DOHH2 (cell line): ENCODE data around the gene PRELID1.

Experiments used
- H3F3A ChIP-seq: fragments of 200-600 bp; sonication (generic), shearing (Covaris generic); 2 replicates; pipeline ENCODE4 v1.6.0; 2016; ENCODE audit warnings: antibody characterized with exemption, mild to moderate bottlenecking; ENCODE audit not compliant: control insufficient read depth, insufficient read depth
- H3K27ac ChIP-seq: fragments of 200-600 bp; sonication (generic); 2 replicates; pipeline ENCODE4 v1.5.1; 2014; ENCODE audit warnings: low read depth, mild to moderate bottlenecking, low read length, moderate library complexity
- H3K27me3 ChIP-seq: fragments of 200-600 bp; sonication (generic); 2 replicates; pipeline ENCODE4 v1.6.1; 2014; ENCODE audit warnings: mild to moderate bottlenecking, low read length, mixed read lengths; ENCODE audit not compliant: control insufficient read depth
- H3K36me3 ChIP-seq: fragments of 200-600 bp; sonication (generic); 2 replicates; pipeline ENCODE4 v1.6.1; 2014; ENCODE audit warnings: mild to moderate bottlenecking, low read length, moderate library complexity, mixed read lengths; ENCODE audit not compliant: control insufficient read depth
- H3K4me1 ChIP-seq: fragments of 200-600 bp; sonication (generic); 2 replicates; pipeline ENCODE4 v1.6.1; 2014; ENCODE audit warnings: mild to moderate bottlenecking, low read length, mixed read lengths; ENCODE audit not compliant: control insufficient read depth
- H3K4me2 ChIP-seq: fragments of 200-600 bp; sonication (generic); 2 replicates; pipeline ENCODE4 v1.6.0; 2014; ENCODE audit warnings: mild to moderate bottlenecking, low read length, moderate library complexity
- H3K4me3 ChIP-seq: fragments of 200-600 bp; sonication (generic); 2 replicates; pipeline ENCODE4 v1.5.1; 2014; ENCODE audit warnings: mild to moderate bottlenecking, low read length, mixed read lengths
- H3K79me2 ChIP-seq: fragments of 200-600 bp; sonication (generic); 2 replicates; pipeline ENCODE4 v1.6.1; 2014; ENCODE audit warnings: mild to moderate bottlenecking, low read length, mixed read lengths; ENCODE audit not compliant: control insufficient read depth
- H3K9me2 ChIP-seq: fragments of 200-600 bp; sonication (generic); replicated peaks from 2 replicates; pipeline ENCODE4 v1.6.1; 2014; ENCODE audit warnings: mild to moderate bottlenecking, low read length, mixed read lengths; ENCODE audit not compliant: control insufficient read depth
- H3K9me3 ChIP-seq: fragments of 200-600 bp; sonication (generic); 2 replicates; pipeline ENCODE4 v1.6.1; 2014; ENCODE audit warnings: antibody characterized with exemption, low read length, mixed read lengths; ENCODE audit not compliant: control insufficient read depth, insufficient read depth
- H4K20me1 ChIP-seq: fragments of 200-600 bp; sonication (generic); 2 replicates; pipeline ENCODE4 v1.6.0; 2014; ENCODE audit warnings: low read depth, mild to moderate bottlenecking, antibody characterized with exemption, low read length, moderate library complexity; ENCODE audit not compliant: control insufficient read depth, insufficient read depth
- EZH2phosphoT487 ChIP-seq: fragments of 200-600 bp; sonication (generic); IDR thresholded peaks from 2 replicates; pipeline ENCODE4 v1.6.1; 2017; ENCODE audit warnings: borderline replicate concordance, mild to moderate bottlenecking, antibody characterized with exemption, low read length, moderate library complexity, mixed read lengths
- TF ChIP-seq, protein P1 (sequence below): fragments of 200-600 bp; sonication (generic); IDR thresholded peaks from one replicate; pipeline ENCODE4 v1.5.1; 2014; ENCODE audit warnings: antibody characterized with exemption, mild to moderate bottlenecking, low read depth, low read length; ENCODE audit not compliant: poor library complexity, severe bottlenecking

Gene PRELID1

DNA sequence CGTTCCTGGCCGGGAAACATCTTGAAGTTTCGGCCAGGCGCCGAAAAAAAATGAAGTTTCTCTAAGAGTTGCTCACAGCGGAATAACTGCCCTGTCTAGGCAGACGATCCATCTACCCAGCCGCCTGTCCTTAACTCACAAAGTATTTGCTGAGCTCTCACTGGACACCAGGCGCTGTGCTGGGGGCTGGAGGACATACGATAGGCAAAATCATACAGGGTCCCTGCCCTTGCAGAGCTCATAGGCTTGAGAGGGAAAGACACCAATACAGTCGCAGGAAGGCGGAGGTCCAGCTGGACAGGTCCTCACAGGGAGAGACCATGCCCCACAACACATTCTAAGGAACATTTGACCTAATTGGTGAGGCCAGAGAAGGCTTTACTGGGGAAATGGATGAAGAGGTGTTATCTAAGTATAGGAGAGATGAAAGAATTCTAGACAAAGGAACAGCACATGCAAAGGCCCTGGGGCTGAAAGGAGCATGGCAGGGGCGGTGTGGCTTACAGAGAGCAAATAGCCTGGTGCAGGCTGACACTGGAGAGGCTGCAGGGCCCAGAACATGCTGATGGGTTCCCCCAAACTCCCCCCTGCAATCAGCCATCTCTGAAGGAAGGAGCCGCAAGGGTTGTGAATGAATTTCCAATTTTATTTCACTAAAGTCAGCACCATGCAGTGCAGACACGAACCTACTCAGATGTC, 10.1 kb downstream of the PRELID1 start:
- Histone ChIP-seq H3K4me3 (no peak overlapping the region), H3K4me1 (peaks cover 36% of the 10 kb centered on the region), H3K79me2 (peaks cover 27% of the 10 kb centered on the region), H3K4me2 (peak overlapping the region; percentile 94), H3K27me3 (no peaks in the 10 kb centered on the region), H3K9me3 (no peaks in the 10 kb centered on the region), H4K20me1 (peaks cover 13% of the 10 kb centered on the region), H3F3A (peaks cover 13% of the 10 kb centered on the region; the same call in 1 of the 2 replicates), H3K36me3 (peaks cover 29% of the 10 kb centered on the region), H3K9me2 (no peaks in the 10 kb centered on the region), H3K27ac (no peak overlapping the region)
- TF ChIP-seq, protein P1, sequence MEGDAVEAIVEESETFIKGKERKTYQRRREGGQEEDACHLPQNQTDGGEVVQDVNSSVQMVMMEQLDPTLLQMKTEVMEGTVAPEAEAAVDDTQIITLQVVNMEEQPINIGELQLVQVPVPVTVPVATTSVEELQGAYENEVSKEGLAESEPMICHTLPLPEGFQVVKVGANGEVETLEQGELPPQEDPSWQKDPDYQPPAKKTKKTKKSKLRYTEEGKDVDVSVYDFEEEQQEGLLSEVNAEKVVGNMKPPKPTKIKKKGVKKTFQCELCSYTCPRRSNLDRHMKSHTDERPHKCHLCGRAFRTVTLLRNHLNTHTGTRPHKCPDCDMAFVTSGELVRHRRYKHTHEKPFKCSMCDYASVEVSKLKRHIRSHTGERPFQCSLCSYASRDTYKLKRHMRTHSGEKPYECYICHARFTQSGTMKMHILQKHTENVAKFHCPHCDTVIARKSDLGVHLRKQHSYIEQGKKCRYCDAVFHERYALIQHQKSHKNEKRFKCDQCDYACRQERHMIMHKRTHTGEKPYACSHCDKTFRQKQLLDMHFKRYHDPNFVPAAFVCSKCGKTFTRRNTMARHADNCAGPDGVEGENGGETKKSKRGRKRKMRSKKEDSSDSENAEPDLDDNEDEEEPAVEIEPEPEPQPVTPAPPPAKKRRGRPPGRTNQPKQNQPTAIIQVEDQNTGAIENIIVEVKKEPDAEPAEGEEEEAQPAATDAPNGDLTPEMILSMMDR, result no peak
- TF ChIP-seq EZH2phosphoT487, result no peak

DNA sequence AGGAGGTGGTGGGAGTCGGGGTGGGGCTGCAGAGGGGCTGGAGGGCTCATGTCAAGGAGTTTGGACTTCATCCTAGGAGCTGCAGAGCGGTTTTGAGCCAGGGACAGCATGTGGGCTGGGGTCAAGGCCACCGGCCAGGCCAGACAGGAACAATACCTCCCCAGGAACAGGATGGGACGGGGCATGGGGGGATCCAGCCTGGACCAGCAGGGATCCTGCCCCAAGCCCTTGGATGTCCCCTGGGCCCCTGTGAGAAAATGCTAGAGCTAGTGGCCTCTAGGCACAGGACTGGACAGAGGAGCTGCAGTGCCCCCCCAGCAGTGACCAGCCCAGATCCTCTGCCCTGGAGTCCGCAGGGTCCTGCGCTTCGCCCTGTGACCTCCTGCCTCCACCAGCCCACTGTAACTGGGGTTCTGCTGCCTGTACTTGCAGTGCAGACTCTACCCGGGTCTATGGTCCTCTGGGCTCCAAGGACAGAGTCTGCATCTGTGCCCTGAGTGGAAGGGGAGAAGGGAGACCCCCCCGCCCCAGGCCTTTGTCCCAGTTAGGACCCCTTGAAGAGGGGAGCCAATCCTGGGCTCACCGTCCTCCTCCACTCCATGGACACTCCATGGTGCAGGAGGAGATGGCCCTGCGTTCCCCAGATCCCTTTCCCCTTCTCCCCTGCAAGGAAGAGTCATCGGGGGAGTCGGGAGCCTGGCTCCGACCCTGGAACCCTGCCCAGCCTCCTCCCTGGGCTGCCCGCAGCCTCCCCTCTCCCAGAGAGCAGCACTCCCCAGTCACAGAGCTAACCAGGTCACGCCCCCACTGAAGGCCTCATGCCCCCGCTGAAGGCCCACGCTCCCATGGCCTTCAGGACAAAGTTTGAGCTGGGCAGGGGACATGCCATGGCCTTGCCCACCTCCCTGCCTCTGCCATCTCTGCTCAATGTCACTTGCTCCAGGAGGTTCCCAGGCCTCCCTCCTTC, 11.1 kb downstream of the PRELID1 start:
- peaks cover 20% of the 10 kb centered on the region for H3K36me3 ChIP-seq
- H3K4me2 ChIP-seq, result no peak overlapping the region
- TF ChIP-seq, protein P1, result no peak
- no peak for TF ChIP-seq EZH2phosphoT487
- H3K79me2 ChIP-seq, result peaks cover 19% of the 10 kb centered on the region
- H3F3A ChIP-seq, result 0 out of 2 replicates have a peak, but pooled peaks cover 10% of the 10 kb centered on the region
- H3K27me3 ChIP-seq, result no peaks in the 10 kb centered on the region
- peaks cover 2% of the 10 kb centered on the region for H3K9me3 ChIP-seq
- H3K4me1 ChIP-seq, result peaks cover 26% of the 10 kb centered on the region
- H3K9me2 ChIP-seq, result no peaks in the 10 kb centered on the region
- no peak overlapping the region for H3K4me3 ChIP-seq
- peaks cover 10% of the 10 kb centered on the region for H4K20me1 ChIP-seq
- no peak overlapping the region for H3K27ac ChIP-seq

DNA sequence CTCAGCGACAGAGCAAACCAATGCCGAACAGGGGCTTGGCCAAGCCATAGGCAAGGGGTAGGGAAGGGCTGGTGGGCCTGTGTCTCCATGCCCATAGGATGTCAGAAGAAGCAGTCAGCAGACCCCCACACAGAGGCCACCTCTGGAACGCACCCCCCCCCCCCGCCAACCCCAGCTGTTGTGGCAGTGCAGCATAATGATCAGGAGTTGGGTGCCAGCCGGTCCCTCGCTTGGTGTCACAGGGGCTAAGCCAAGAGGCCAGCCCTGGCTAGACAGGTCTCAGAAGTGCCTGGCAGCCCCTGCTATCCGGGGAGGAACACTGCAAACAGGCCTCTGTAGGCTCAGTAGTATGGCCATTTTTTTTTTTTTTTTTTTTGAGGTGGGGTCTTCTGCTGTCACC, 11.8 kb downstream of the PRELID1 start:
- H3K27ac ChIP-seq, result no peak overlapping the region
- no peaks in the 10 kb centered on the region for H3K9me2 ChIP-seq
- no peaks in the 10 kb centered on the region for H3K27me3 ChIP-seq
- peaks cover 3% of the 10 kb centered on the region for H4K20me1 ChIP-seq
- TF ChIP-seq, protein P1, result no peak
- TF ChIP-seq EZH2phosphoT487, result no peak
- H3F3A ChIP-seq, result 0 out of 2 replicates have a peak, but pooled peaks cover 3% of the 10 kb centered on the region
- H3K79me2 ChIP-seq, result peaks cover 11% of the 10 kb centered on the region
- no peak overlapping the region for H3K4me3 ChIP-seq
- peaks cover 9% of the 10 kb centered on the region for H3K9me3 ChIP-seq
- H3K4me1 ChIP-seq, result peaks cover 19% of the 10 kb centered on the region
- peaks cover 20% of the 10 kb centered on the region for H3K36me3 ChIP-seq
- no peak overlapping the region for H3K4me2 ChIP-seq
